ENCODE results near the gene FGFR2. TPM values are rescaled to one million over a fixed set of nuclear protein-coding genes. Genes with fewer than 3 reads are reported as not detected.

Gene FGFR2
- polyA plus RNA-seq, 1 of the 3 experiments (the other 2 are of a cell fraction) = 0.02 TPM

GRCh38 chr10:121568275-121568674 is 30.0 kb downstream of the FGFR2 start (continued):
- no peak for TF ChIP-seq SIN3A (IDR thresholded peaks at IDR 0.05; ENCODE audit: borderline replicate concordance, low read depth, low read length)
- no peak for TF ChIP-seq POLR2AphosphoS5 (IDR thresholded peaks at IDR 0.05; ENCODE audit: low read depth, low read length)
- TF ChIP-seq EP300 (IDR thresholded peaks at IDR 0.05; ENCODE audit: borderline replicate concordance in 1 of 2, low read depth in 1 of 2, low read length in 1 of 2) = no peak
- TF ChIP-seq USF2 (IDR thresholded peaks at IDR 0.05; ENCODE audit: borderline replicate concordance, low read depth, low read length) = no peak
- TF ChIP-seq TCF12 (IDR thresholded peaks at IDR 0.05) = no peak

- Histone ChIP-seq H4K20me1 (ENCODE audit: insufficient read depth) (no peaks in the 10 kb centered on the region), H3K27me3 (ENCODE audit: insufficient read depth) (no peaks in the 10 kb centered on the region), H3K4me2 (no peak overlapping the region), H3F3A (replicated peaks; ENCODE audit: insufficient read depth) (no peaks in the 10 kb centered on the region), H3K9me2 (no peaks in the 10 kb centered on the region), H3K9me3 (no peaks in the 10 kb centered on the region), H3K27ac (ENCODE audit: low read depth in 2 of 2, low read length in 1 of 2) (no peak overlapping the region), H3K4me3 (ENCODE audit: low read depth in 2 of 2, low read length in 1 of 2) (no peak overlapping the region), H3K4me1 (ENCODE audit: control insufficient read depth in 1 of 2, insufficient read depth in 2 of 2, low read depth in 1 of 2, low read length in 1 of 2) (no peaks in the 10 kb centered on the region), H2AFZ (ENCODE audit: low read depth) (no peak overlapping the region), H3K79me2 (ENCODE audit: insufficient read depth) (no peaks in the 10 kb centered on the region), H3K9ac (no peak overlapping the region), H3K36me3 (replicated peaks in 1 of 2; ENCODE audit: control insufficient read depth in 1 of 2, insufficient read depth in 2 of 2, low read length in 1 of 2) (no peaks in the 10 kb centered on the region)
- 58% methylated on average over 8 of the region's 8 CpGs for WGBS (ENCODE audit: low lambda C conversion rate)
- no peak for TF ChIP-seq IRF3 (IDR thresholded peaks at IDR 0.05; ENCODE audit: low read depth, low read length)
- TF ChIP-seq FOXM1 (IDR thresholded peaks at IDR 0.05; ENCODE audit: low read depth) = no peak
- no peak for TF ChIP-seq NRF1 (IDR thresholded peaks at IDR 0.05; ENCODE audit: low read depth, low read length)
- no peak for TF ChIP-seq RXRA (IDR thresholded peaks at IDR 0.05; ENCODE audit: borderline replicate concordance, low read depth)
- no peak for TF ChIP-seq POLR2AphosphoS5 (IDR thresholded peaks at IDR 0.05; ENCODE audit: low read depth, low read length)
- no peak for TF ChIP-seq MEF2A (IDR thresholded peaks at IDR 0.05; ENCODE audit: borderline replicate concordance, low read depth)
- TF ChIP-seq TAF1 (IDR thresholded peaks at IDR 0.05; ENCODE audit: borderline replicate concordance, low read depth, low read length) = no peak
- no peak for TF ChIP-seq YY1 (IDR thresholded peaks at IDR 0.05; ENCODE audit: low read depth)
- no peak for TF ChIP-seq EZH2phosphoT487 (IDR thresholded peaks at IDR 0.05; ENCODE audit: borderline replicate concordance, low read depth)
- no peak for TF ChIP-seq JUND (IDR thresholded peaks at IDR 0.05)
- no peak for TF ChIP-seq CHD2 (IDR thresholded peaks at IDR 0.05; ENCODE audit: low read length, partially characterized antibody)
- no peak for TF ChIP-seq SMC3 (IDR thresholded peaks at IDR 0.05; ENCODE audit: low read depth, low read length)
- TF ChIP-seq CTCF (IDR thresholded peaks at IDR 0.05) = no peak
- no peak for TF ChIP-seq EP300 (IDR thresholded peaks at IDR 0.05; ENCODE audit: borderline replicate concordance in 1 of 2, low read depth in 1 of 2, low read length in 1 of 2)
- no peak for TF ChIP-seq TCF12 (IDR thresholded peaks at IDR 0.05)
- TF ChIP-seq FOXJ3 (CRISPR knock-in tag; IDR thresholded peaks at IDR 0.05) = no peak
- DNase-seq = no peak
- POLR2A ChIA-PET = no interaction called here
- CTCF ChIA-PET = no interaction called here
Observed at GRCh38 chr10:121567569-121567968, 30.7 kb downstream of the FGFR2 start.

All from SK-N-SH (cell line).